ENCODE results near the gene KRTAP4-2.

The KRTAP4-2 gene

GRCh38 chr17:41184480-41184961 lies 6.5 kb upstream of the KRTAP4-2 start, which contains the start of gene KRTAP4-1:
KRTAP4-1 (minus strand) TSS chr17:41184911; CDS start chr17:41184854, 57 bp downstream.
- peaks cover 2% of the 10 kb centered on the region for H3K27me3 ChIP-seq (ENCODE audit: insufficient read depth, poor library complexity, severe bottlenecking)
- no peak within 1 kb of the TSS for H3K27ac ChIP-seq (replicated peaks)

GRCh38 chr17:41178843-41179616 lies 1.0 kb upstream of the KRTAP4-2 start:
- no peak overlapping the region for H3K27ac ChIP-seq (replicated peaks)
- no peak for DNase-seq (ENCODE audit: low read depth in 1 of 2, low spot score in 1 of 2)
- no peak for TF ChIP-seq SPI1 (IDR thresholded peaks at IDR 0.05; ENCODE audit: borderline replicate concordance, low read depth)
- TF ChIP-seq CTCF (IDR thresholded peaks at IDR 0.05; ENCODE audit: insufficient read depth, low read length) = no peak
- no peak for TF ChIP-seq REST (IDR thresholded peaks at IDR 0.05; ENCODE audit: insufficient replicate concordance, low read depth)
- TF ChIP-seq POLR2AphosphoS5 (IDR thresholded peaks at IDR 0.05; ENCODE audit: low read depth) = no peak
- no peak for TF ChIP-seq GABPA (IDR thresholded peaks at IDR 0.05; ENCODE audit: low read depth)
- no peak overlapping the region for H3K4me3 ChIP-seq (replicated peaks; ENCODE audit: insufficient read depth, low read length)
- H3K27me3 ChIP-seq (ENCODE audit: insufficient read depth, poor library complexity, severe bottlenecking) = no peaks in the 10 kb centered on the region

More at GRCh38 chr17:41184480-41184961, 6.5 kb upstream of the KRTAP4-2 start, which contains the start of gene KRTAP4-1:
- DNase-seq (ENCODE audit: low read depth in 1 of 2, low spot score in 1 of 2) = no peak
- TF ChIP-seq SPI1 (IDR thresholded peaks at IDR 0.05; ENCODE audit: borderline replicate concordance, low read depth) = no peak
- H3K4me3 ChIP-seq (replicated peaks; ENCODE audit: insufficient read depth, low read length) = no peak within 1 kb of the TSS

- H3K27ac ChIP-seq (replicated peaks) = no peak overlapping the region
- TF ChIP-seq SPI1 (IDR thresholded peaks at IDR 0.05; ENCODE audit: borderline replicate concordance, low read depth) (no peak), CTCF (IDR thresholded peaks at IDR 0.05; ENCODE audit: insufficient read depth, low read length) (no peak), GABPA (IDR thresholded peaks at IDR 0.05; ENCODE audit: low read depth) (no peak), REST (IDR thresholded peaks at IDR 0.05; ENCODE audit: insufficient replicate concordance, low read depth) (no peak), POLR2AphosphoS5 (IDR thresholded peaks at IDR 0.05; ENCODE audit: low read depth) (no peak)
- H3K4me3 ChIP-seq (replicated peaks; ENCODE audit: insufficient read depth, low read length) = no peak overlapping the region
- DNase-seq (ENCODE audit: low read depth in 1 of 2, low spot score in 1 of 2) = no peak
- H3K27me3 ChIP-seq (ENCODE audit: insufficient read depth, poor library complexity, severe bottlenecking) = no peaks in the 10 kb centered on the region
Measured at GRCh38 chr17:41178341-41178740, 320 bp upstream of the KRTAP4-2 start.

- no peak overlapping the region for H3K4me3 ChIP-seq (replicated peaks; ENCODE audit: insufficient read depth, low read length)
- peaks cover 2% of the 10 kb centered on the region for H3K27me3 ChIP-seq (ENCODE audit: insufficient read depth, poor library complexity, severe bottlenecking)
- no peak overlapping the region for H3K27ac ChIP-seq (replicated peaks)
- DNase-seq (ENCODE audit: low read depth in 1 of 2, low spot score in 1 of 2) = no peak
- TF ChIP-seq GABPA (IDR thresholded peaks at IDR 0.05; ENCODE audit: low read depth) (no peak), SPI1 (IDR thresholded peaks at IDR 0.05; ENCODE audit: borderline replicate concordance, low read depth) (no peak), CTCF (IDR thresholded peaks at IDR 0.05; ENCODE audit: insufficient read depth, low read length) (no peak), POLR2AphosphoS5 (IDR thresholded peaks at IDR 0.05; ENCODE audit: low read depth) (no peak), REST (IDR thresholded peaks at IDR 0.05; ENCODE audit: insufficient replicate concordance, low read depth) (no peak)
Measured at GRCh38 chr17:41176744-41177387, 1.2 kb downstream of the KRTAP4-2 start.
